ENCODE data around the gene EXOSC5. TPM values are rescaled to one million over a fixed set of nuclear protein-coding genes. Genes with fewer than 3 reads are reported as not detected.
"Not testable (repeated sequence)": the region's sequence is repeated elsewhere in the genome, so short reads cannot be mapped to it uniquely, and the experiment has no call there.

The EXOSC5 gene
- total and polyA plus RNA-seq, 3 experiments from 2014 or later, result 48.5 to 52.3 (median 49.5) TPM

DNA sequence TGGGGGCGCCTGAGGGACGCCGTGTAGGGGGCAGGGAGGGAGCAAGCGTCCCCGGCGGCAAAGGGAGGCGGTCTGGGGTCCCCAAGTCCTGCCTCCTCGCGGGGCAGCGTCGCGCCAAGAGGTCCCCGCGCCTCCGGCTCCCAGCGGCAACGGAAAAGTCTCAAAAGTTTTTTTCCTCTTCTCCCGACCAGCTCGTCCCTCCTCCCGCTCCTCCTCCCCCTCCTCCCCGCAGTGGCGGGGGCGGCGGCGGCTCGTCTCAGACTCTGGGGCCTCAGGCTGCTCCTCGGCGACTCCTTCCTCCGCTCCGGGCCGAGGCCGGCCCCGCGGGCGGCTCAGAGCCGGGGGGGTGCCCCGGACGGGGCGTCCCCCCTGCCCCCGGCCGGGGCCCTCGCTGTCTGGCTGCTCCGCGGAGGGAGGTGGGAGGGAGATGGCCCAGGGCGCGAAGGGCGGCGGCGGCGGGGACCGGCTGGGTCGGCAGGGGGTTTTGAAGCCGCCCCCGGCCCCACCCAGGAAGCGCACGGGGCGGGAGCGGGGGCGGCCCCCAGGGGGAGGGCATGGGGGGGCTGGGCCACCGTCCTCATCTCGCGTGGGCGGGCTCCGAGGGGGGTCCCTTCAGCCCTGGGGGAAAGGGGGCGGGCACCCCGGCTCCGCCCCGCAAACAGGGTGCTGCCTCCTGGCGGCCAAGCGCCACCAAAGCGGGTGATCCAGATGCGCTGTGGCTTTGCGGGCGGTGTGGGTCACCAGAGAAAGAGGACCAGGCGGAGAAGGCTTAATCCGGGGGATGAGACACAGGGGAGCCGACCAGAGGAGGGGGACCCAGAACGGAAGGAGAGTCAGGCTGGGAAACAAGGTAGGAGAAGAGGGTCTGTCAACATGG is 43.5 kb downstream of the EXOSC5 start, which contains the start of gene TGFB1:
TSS of gene TGFB1 (minus strand) at position 457 of the 877 bp plus-strand sequence. CDS start 878 bp downstream, outside the sequence.
- Histone ChIP-seq H3K27me3 (ENCODE audit: insufficient read depth, low read length, poor library complexity, severe bottlenecking) (no peaks in the 10 kb centered on the region), H3K4me3 (ENCODE audit: low read length) (peak within 1 kb of the TSS; percentile 97), H3K4me1 (ENCODE audit: insufficient read depth, low read length) (peaks cover 70% of the 10 kb centered on the region), H3K36me3 (ENCODE audit: insufficient read depth, low read length) (no peaks in the 10 kb centered on the region), H3K9me3 (ENCODE audit: low read length) (no peaks in the 10 kb centered on the region), H3K27ac (ENCODE audit: low read depth, low read length) (peak within 1 kb of the TSS; percentile 95)
- H3K36me3 Mint-ChIP-seq, result peaks cover 5 to 36% (median 6%) of the 10 kb centered on the region in 3 donors
- DNase-seq, result peak; percentile 93 to 97 (median 95)
- peaks cover 0 to 12% of the 10 kb centered on the region in 2 donors for H3K27me3 Mint-ChIP-seq
- H3K4me3 Mint-ChIP-seq, result peak within 1 kb of the TSS; percentile 93 to 100 (median 100)
- peak within 1 kb of the TSS; percentile 93 to 100 (median 99) for H3K27ac Mint-ChIP-seq
- CTCF ChIA-PET, result interaction anchor here (1.0 to 5.6 kb wide), 15 partner anchors 11 to 150 kb away, joined by 3 to 63 read pairs (median 7); partner anchors contain the start of genes B9D2, DMAC2 and HNRNPUL1
- POLR2A ChIA-PET, result interaction anchor here (2.0 to 9.4 kb wide), 6 partner anchors 9 to 89 kb away, joined by 6 to 111 read pairs (median 39); partner anchors contain the start of genes B9D2, CCDC97 and HNRNPUL1
- peaks cover 55 to 67% (median 65%) of the 10 kb centered on the region in 3 donors for H3K4me1 Mint-ChIP-seq
- H3K9me3 Mint-ChIP-seq, result peaks cover 0 to 4% (median 0%) of the 10 kb centered on the region in 5 donors

DNA sequence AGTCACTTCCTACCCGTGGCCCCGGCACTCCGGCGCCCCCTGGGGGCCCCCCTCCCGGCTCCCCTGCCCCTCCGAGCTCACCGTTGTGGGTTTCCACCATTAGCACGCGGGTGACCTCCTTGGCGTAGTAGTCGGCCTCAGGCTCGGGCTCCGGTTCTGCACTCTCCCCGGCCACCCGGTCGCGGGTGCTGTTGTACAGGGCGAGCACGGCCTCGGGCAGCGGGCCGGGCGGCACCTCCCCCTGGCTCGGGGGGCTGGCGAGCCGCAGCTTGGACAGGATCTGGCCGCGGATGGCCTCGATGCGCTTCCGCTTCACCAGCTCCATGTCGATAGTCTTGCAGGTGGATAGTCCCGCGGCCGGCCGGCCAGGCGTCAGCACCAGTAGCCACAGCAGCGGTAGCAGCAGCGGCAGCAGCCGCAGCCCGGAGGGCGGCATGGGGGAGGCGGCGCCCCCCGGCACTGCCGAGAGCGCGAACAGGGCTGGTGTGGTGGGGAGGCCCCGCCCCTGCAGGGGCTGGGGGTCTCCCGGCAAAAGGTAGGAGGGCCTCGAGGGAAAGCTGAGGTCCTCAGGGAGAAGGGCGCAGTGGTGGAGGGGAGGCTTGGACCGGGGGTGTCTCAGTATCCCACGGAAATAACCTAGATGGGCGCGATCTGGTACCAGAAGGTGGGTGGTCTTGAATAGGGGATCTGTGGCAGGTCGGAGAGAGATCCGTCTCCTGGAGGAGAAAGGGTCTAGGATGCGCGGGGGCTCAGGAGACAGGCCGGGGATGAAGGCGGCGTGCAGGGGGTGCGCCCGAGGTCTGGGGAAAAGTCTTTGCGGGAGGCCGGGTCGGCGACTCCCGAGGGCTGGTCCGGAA is 44.3 kb downstream of the EXOSC5 start:
- H3K4me3 Mint-ChIP-seq, result peak overlapping the region; percentile 93 to 100 (median 100)
- H3K27ac Mint-ChIP-seq, result peak overlapping the region; percentile 93 to 100 (median 99)
- Histone ChIP-seq H3K4me3 (ENCODE audit: low read length) (peak overlapping the region; percentile 97), H3K36me3 (ENCODE audit: insufficient read depth, low read length) (peaks cover 4% of the 10 kb centered on the region), H3K27ac (ENCODE audit: low read depth, low read length) (peak overlapping the region; percentile 95), H3K9me3 (ENCODE audit: low read length) (no peaks in the 10 kb centered on the region), H3K27me3 (ENCODE audit: insufficient read depth, low read length, poor library complexity, severe bottlenecking) (no peaks in the 10 kb centered on the region), H3K4me1 (ENCODE audit: insufficient read depth, low read length) (peaks cover 68% of the 10 kb centered on the region)
- POLR2A ChIA-PET, result interaction anchor here (0.9 to 9.4 kb wide), 9 partner anchors 9 to 690 kb away, joined by 3 to 111 read pairs (median 16); partner anchors contain the start of genes B9D2, CCDC97 and HNRNPUL1
- H3K36me3 Mint-ChIP-seq, result peaks cover 8 to 42% (median 9%) of the 10 kb centered on the region in 3 donors
- CTCF ChIA-PET, result interaction anchor here (0.6 to 5.6 kb wide), 15 partner anchors 11 to 149 kb away, joined by 3 to 63 read pairs (median 7); partner anchors contain the start of genes B9D2, DMAC2 and HNRNPUL1
- H3K4me1 Mint-ChIP-seq, result peaks cover 51 to 67% (median 63%) of the 10 kb centered on the region in 3 donors
- DNase-seq, result peak; percentile 69 to 86 (median 78)
- H3K9me3 Mint-ChIP-seq, result peaks cover 0 to 4% (median 0%) of the 10 kb centered on the region in 5 donors
- H3K27me3 Mint-ChIP-seq, result peaks cover 0 to 12% of the 10 kb centered on the region in 2 donors

DNA sequence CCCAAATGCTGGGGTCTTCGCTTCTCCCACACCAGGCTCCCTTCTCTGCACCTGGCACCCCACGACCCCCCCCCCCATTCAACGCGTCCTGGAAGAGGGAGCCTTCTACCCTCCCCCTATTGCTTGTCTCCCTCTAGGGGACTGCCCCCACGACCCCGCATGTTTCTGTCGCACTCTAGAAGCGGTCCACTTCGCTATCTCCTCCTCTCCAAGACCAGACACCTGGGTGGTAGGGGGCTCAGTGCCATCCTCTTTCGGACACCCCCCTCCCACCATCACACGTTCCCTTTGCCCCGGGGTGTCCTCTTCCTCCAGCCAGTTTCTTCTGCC is 44.9 kb downstream of the EXOSC5 start:
- peaks cover 63% of the 10 kb centered on the region for H3K4me1 ChIP-seq (ENCODE audit: insufficient read depth, low read length)
- H3K36me3 ChIP-seq (ENCODE audit: insufficient read depth, low read length), result peaks cover 7% of the 10 kb centered on the region
- peak overlapping the region; percentile 95 for H3K27ac ChIP-seq (ENCODE audit: low read depth, low read length)
- Mint-ChIP-seq H3K9me3 (peaks cover 0 to 4% (median 0%) of the 10 kb centered on the region in 5 donors), H3K4me1 (peaks cover 48 to 62% (median 60%) of the 10 kb centered on the region in 3 donors), H3K27ac (peak overlapping the region; percentile 93 to 100 (median 99)), H3K4me3 (peak overlapping the region; percentile 93 to 100 (median 100)), H3K36me3 (peaks cover 8 to 45% (median 9%) of the 10 kb centered on the region in 3 donors), H3K27me3 (peaks cover 0 to 12% of the 10 kb centered on the region in 2 donors)
- no peak for DNase-seq
- no peaks in the 10 kb centered on the region for H3K27me3 ChIP-seq (ENCODE audit: insufficient read depth, low read length, poor library complexity, severe bottlenecking)
- CTCF ChIA-PET, result interaction anchor here (0.6 to 5.6 kb wide), 19 partner anchors 8 to 148 kb away, joined by 3 to 63 read pairs (median 5); partner anchors contain the start of genes B9D2, DMAC2 and HNRNPUL1
- POLR2A ChIA-PET, result interaction anchor here (0.9 to 9.4 kb wide), 9 partner anchors 8 to 689 kb away, joined by 3 to 111 read pairs (median 16); partner anchors contain the start of genes B9D2, CCDC97 and HNRNPUL1
- no peaks in the 10 kb centered on the region for H3K9me3 ChIP-seq (ENCODE audit: low read length)
- peak overlapping the region; percentile 97 for H3K4me3 ChIP-seq (ENCODE audit: low read length)

DNA sequence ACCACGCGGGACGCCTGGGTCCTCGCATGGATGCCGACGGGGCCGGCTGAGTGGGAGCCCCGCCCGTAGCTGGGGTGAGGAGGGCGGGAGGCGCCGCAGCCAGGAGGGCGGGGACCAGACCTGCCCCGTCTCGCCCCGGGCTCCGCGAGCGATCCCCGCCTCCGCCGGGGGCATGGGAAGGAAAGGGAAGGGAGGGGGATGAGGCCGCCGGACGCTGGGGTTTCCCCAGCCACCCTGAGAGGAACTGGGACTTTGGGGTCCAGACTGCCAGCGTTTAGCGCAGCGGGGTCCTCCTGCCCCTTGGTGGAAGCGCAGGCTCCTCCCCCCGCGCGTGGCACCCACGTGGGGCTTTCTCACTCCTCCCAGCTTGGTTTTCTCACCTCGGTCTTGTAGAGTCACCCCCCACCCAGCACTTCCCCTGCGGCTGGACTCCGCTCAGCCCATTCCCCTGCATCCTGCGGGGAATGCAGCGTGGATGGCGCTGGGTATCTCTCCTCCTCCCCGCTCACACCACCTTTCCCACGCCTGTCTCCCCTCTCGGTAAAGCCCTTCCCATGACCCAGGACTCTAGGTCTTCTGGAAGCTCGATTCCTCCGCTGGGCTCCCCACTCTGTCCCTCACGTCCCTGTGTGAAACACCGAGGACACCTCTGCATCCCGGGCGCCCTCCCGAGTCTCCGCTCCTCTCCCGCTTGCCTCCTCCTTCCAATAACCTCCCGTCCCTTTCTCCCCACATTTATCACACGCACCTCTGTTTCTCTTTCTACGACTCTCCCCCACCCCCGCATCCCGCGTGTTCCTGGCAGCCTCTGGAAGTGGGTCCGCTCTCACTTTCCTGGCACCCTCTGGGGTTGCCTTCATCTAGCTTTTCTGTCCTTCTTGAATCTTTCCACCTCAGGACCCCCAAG is 45.6 kb downstream of the EXOSC5 start:
- peak overlapping the region; percentile 97 for H3K4me3 ChIP-seq (ENCODE audit: low read length)
- peak overlapping the region; percentile 93 to 100 (median 99) for H3K27ac Mint-ChIP-seq
- ChIA-PET POLR2A (interaction anchor here (0.6 to 9.4 kb wide), 11 partner anchors 9 to 1069 kb away, joined by 3 to 111 read pairs (median 6); partner anchors contain the start of genes B9D2, CCDC97 and HNRNPUL1), CTCF (interaction anchor here (0.6 to 5.6 kb wide), 18 partner anchors 9 to 147 kb away, joined by 3 to 63 read pairs (median 6); partner anchors contain the start of genes B9D2, DMAC2 and HNRNPUL1)
- H3K27me3 Mint-ChIP-seq, result peaks cover 0 to 12% of the 10 kb centered on the region in 2 donors
- no peaks in the 10 kb centered on the region for H3K9me3 ChIP-seq (ENCODE audit: low read length)
- peak; percentile 85 to 94 (median 90) for DNase-seq
- peaks cover 0 to 4% (median 0%) of the 10 kb centered on the region in 5 donors for H3K9me3 Mint-ChIP-seq
- H3K27me3 ChIP-seq (ENCODE audit: insufficient read depth, low read length, poor library complexity, severe bottlenecking), result no peaks in the 10 kb centered on the region
- peak overlapping the region; percentile 93 to 100 (median 100) for H3K4me3 Mint-ChIP-seq
- peaks cover 8 to 49% (median 9%) of the 10 kb centered on the region in 3 donors for H3K36me3 Mint-ChIP-seq
- peaks cover 43 to 57% (median 56%) of the 10 kb centered on the region in 3 donors for H3K4me1 Mint-ChIP-seq
- peaks cover 10% of the 10 kb centered on the region for H3K36me3 ChIP-seq (ENCODE audit: insufficient read depth, low read length)
- peak overlapping the region; percentile 95 for H3K27ac ChIP-seq (ENCODE audit: low read depth, low read length)
- H3K4me1 ChIP-seq (ENCODE audit: insufficient read depth, low read length), result peaks cover 57% of the 10 kb centered on the region

DNA sequence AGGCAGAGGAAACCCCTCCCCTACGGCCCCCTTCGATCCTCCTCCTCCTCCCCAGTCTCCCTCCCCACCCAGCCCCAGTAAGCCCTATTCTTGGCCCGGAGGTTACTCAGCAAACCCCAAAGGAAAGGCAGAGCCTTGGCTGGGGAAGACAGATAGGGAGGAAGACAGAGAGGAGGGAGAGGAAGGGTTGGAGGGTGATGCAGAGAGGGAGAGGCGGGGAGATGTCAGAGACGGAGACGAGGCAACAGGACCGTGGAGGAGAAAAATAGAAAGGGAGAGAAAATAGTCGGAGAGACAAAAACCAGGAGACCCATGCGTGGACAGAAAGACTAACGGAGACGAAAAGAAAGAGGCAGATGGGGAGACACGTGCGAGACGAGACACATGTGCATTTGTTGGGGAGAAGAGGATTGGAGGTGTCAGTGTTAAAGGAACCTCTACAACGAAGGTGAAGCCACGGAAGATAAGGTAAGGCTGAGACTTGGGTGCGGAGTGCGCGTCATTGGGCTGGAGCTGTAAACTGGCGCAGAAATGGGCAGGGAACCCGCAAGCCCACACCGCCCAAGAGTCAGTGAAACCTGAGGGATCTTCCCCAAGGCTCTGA is 46.3 kb downstream of the EXOSC5 start:
- ChIA-PET POLR2A (interaction anchor here (0.6 to 9.4 kb wide), 10 partner anchors 9 to 1959 kb away, joined by 3 to 111 read pairs (median 12); partner anchors contain the start of genes B9D2, CCDC97 and HNRNPUL1), CTCF (interaction anchor here (0.9 to 5.6 kb wide), 12 partner anchors 10 to 147 kb away, joined by 3 to 63 read pairs (median 8); partner anchors contain the start of genes B9D2, DMAC2 and HNRNPUL1)
- Mint-ChIP-seq H3K27me3 (peaks cover 0 to 12% of the 10 kb centered on the region in 2 donors), H3K27ac (peak overlapping the region; percentile 93 to 100 (median 99)), H3K4me3 (peak overlapping the region; percentile 93 to 100 (median 100)), H3K36me3 (peaks cover 8 to 56% (median 12%) of the 10 kb centered on the region in 3 donors), H3K4me1 (peaks cover 39 to 54% (median 54%) of the 10 kb centered on the region in 3 donors), H3K9me3 (peaks cover 0 to 4% (median 0%) of the 10 kb centered on the region in 5 donors)
- H3K27me3 ChIP-seq (ENCODE audit: insufficient read depth, low read length, poor library complexity, severe bottlenecking), result no peaks in the 10 kb centered on the region
- no peaks in the 10 kb centered on the region for H3K9me3 ChIP-seq (ENCODE audit: low read length)
- DNase-seq, result no peak
- H3K4me1 ChIP-seq (ENCODE audit: insufficient read depth, low read length), result peaks cover 56% of the 10 kb centered on the region
- peak overlapping the region; percentile 95 for H3K27ac ChIP-seq (ENCODE audit: low read depth, low read length)
- H3K4me3 ChIP-seq (ENCODE audit: low read length), result peak overlapping the region; percentile 97
- H3K36me3 ChIP-seq (ENCODE audit: insufficient read depth, low read length), result peaks cover 16% of the 10 kb centered on the region

DNA sequence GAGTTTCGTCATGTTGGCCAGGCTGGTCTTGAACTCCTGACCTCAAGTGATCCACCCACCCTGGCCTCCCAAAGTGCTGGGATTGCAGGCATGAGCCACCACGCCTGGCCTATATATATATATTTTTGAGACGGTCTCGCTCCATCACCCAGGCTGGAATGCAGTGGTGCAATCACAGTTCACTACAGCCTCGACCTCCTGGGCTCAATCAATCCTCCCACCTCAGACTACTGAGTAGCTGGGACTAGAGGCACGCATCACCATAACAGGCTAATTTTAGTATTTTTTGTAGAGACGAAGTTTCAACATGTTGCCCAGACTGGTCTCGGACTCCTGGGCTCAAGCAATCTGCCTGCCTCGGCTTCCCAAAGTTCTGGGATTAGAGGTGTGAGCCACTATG is 50.2 kb downstream of the EXOSC5 start:
- ChIA-PET CTCF (interaction anchor here (1.2 to 2.8 kb wide), 5 partner anchors 10 to 143 kb away, joined by 3 to 11 read pairs (median 6); no protein-coding TSS in a partner anchor), POLR2A (interaction anchor here (0.6 kb wide), 1 partner anchor 18 kb away, joined by 3 read pairs; no protein-coding TSS in a partner anchor)
- H3K9me3 Mint-ChIP-seq; H3K27me3 ChIP-seq (ENCODE audit: insufficient read depth, low read length, poor library complexity, severe bottlenecking); H3K27ac ChIP-seq (ENCODE audit: low read depth, low read length); H3K9me3 ChIP-seq (ENCODE audit: low read length); H3K27me3 Mint-ChIP-seq; H3K4me3 ChIP-seq (ENCODE audit: low read length); DNase-seq: not testable (repeated sequence)
- peaks cover 41% of the 10 kb centered on the region for H3K36me3 ChIP-seq (ENCODE audit: insufficient read depth, low read length)
- Mint-ChIP-seq H3K27ac (peak overlapping the region in 4 of 8 donors; percentile 68 to 100 (median 85)), H3K4me1 (peaks cover 49 to 73% (median 64%) of the 10 kb centered on the region in 3 donors), H3K4me3 (peak overlapping the region in 3 of 7 donors; percentile 19 to 54 (median 34)), H3K36me3 (peaks cover 17 to 77% (median 17%) of the 10 kb centered on the region in 3 donors)
- peaks cover 73% of the 10 kb centered on the region for H3K4me1 ChIP-seq (ENCODE audit: insufficient read depth, low read length)
